Parathyroid adenoma (tissue), 2 donors: ENCODE measurements around the gene ELP4.

Experiments
- H2AFZ ChIP-seq: fragments of 300-600 bp; sonication (generic); one replicate; pipeline ENCODE4 v1.7.0; 2017; ENCODE audit warnings: antibody characterized with exemption, mild to moderate bottlenecking
- H3K27ac ChIP-seq: fragments of 300-600 bp; sonication (generic); one replicate; pipeline ENCODE4 v1.7.0; 2017
- H3K27me3 ChIP-seq: fragments of 300-600 bp; sonication (generic); one replicate; pipeline ENCODE4 v1.7.0; 2017; ENCODE audit warnings: low read length; ENCODE audit not compliant: control insufficient read depth, insufficient read depth
- H3K36me3 ChIP-seq: fragments of 300-600 bp; sonication (generic); one replicate; pipeline ENCODE4 v1.7.0; 2017; ENCODE audit warnings: low read length; ENCODE audit not compliant: control insufficient read depth, insufficient read depth
- H3K4me1 ChIP-seq: fragments of 300-600 bp; sonication (generic); one replicate; pipeline ENCODE4 v1.7.0; 2017; ENCODE audit warnings: control low read depth
- H3K4me2 ChIP-seq: fragments of 300-600 bp; sonication (generic); one replicate; pipeline ENCODE4 v1.7.0; 2017; ENCODE audit warnings: low read length
- H3K4me3 ChIP-seq: fragments of 300-600 bp; sonication (generic); one replicate; pipeline ENCODE4 v1.7.0; 2017; ENCODE audit warnings: low read depth, low read length
- H3K79me2 ChIP-seq: fragments of 300-600 bp; sonication (generic); one replicate; pipeline ENCODE4 v1.7.0; 2017; ENCODE audit warnings: control low read depth
- H3K9ac ChIP-seq: fragments of 300-600 bp; sonication (generic); one replicate; pipeline ENCODE4 v1.7.0; 2017; ENCODE audit warnings: mild to moderate bottlenecking
- H3K9me3 ChIP-seq: fragments of 300-600 bp; sonication (generic); one replicate; pipeline ENCODE4 v1.7.0; 2017; ENCODE audit warnings: low read length; ENCODE audit not compliant: control insufficient read depth
- TF ChIP-seq, protein P1 (sequence below): fragments of 300-600 bp; sonication (generic); IDR thresholded peaks from one replicate; pipeline ENCODE4 v1.7.0; 2017; ENCODE audit warnings: antibody characterized with exemption, mild to moderate bottlenecking
- donor health status: primary hyperparathyroidism.

The ELP4 gene

GRCh38 chr11:31804312-31805036, 294.9 kb downstream of the ELP4 start:
- Histone ChIP-seq H3K4me3 (no peak overlapping the region), H3K27me3 (peaks cover 12% of the 10 kb centered on the region), H3K9ac (no peak overlapping the region), H3K79me2 (no peaks in the 10 kb centered on the region), H2AFZ (no peak overlapping the region), H3K9me3 (no peaks in the 10 kb centered on the region), H3K36me3 (no peaks in the 10 kb centered on the region), H3K27ac (no peak overlapping the region), H3K4me2 (no peak overlapping the region), H3K4me1 (no peaks in the 10 kb centered on the region)
- TF ChIP-seq, protein P1, sequence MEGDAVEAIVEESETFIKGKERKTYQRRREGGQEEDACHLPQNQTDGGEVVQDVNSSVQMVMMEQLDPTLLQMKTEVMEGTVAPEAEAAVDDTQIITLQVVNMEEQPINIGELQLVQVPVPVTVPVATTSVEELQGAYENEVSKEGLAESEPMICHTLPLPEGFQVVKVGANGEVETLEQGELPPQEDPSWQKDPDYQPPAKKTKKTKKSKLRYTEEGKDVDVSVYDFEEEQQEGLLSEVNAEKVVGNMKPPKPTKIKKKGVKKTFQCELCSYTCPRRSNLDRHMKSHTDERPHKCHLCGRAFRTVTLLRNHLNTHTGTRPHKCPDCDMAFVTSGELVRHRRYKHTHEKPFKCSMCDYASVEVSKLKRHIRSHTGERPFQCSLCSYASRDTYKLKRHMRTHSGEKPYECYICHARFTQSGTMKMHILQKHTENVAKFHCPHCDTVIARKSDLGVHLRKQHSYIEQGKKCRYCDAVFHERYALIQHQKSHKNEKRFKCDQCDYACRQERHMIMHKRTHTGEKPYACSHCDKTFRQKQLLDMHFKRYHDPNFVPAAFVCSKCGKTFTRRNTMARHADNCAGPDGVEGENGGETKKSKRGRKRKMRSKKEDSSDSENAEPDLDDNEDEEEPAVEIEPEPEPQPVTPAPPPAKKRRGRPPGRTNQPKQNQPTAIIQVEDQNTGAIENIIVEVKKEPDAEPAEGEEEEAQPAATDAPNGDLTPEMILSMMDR: no peak

GRCh38 chr11:31805037-31805628, 295.6 kb downstream of the ELP4 start:
- Histone ChIP-seq H3K9me3 (no peaks in the 10 kb centered on the region), H3K27me3 (peaks cover 12% of the 10 kb centered on the region), H3K79me2 (no peaks in the 10 kb centered on the region), H3K4me1 (no peaks in the 10 kb centered on the region), H3K4me3 (no peak overlapping the region), H3K9ac (no peak overlapping the region), H2AFZ (no peak overlapping the region), H3K36me3 (no peaks in the 10 kb centered on the region), H3K4me2 (no peak overlapping the region), H3K27ac (no peak overlapping the region)
- TF ChIP-seq, protein P1: no peak

DNA sequence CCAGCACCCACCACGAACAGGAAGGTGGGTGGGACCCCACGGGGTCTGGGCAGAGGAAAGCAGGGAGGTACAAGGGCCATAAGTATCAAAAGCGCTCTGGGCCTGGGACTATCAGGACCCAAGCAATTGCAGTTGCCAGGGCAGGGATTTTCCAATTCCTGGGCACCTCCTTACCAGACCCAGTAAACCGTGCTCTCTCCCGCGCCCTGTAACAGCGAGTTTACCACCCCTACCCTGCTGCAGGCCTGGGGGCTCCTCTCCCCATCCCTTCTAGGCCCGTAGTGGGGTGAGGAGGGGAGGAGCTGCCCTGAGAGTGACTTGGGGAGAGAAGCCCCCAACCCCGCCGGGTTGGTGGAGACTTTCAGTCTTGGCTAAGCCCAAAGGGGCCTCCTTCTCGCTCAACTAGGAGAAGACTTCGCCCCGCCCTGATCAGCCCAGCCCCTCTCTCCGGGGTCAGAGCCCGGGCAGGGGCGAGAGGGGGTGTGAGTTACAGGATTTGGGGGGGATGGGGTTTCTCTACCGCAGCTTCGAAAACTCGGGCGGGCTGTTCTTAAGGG, 296.1 kb downstream of the ELP4 start:
- no peak overlapping the region for H2AFZ ChIP-seq
- TF ChIP-seq, protein P1: no peak
- no peaks in the 10 kb centered on the region for H3K4me1 ChIP-seq
- H3K9ac ChIP-seq: no peak overlapping the region
- H3K9me3 ChIP-seq: no peaks in the 10 kb centered on the region
- no peak overlapping the region for H3K4me3 ChIP-seq
- peaks cover 13% of the 10 kb centered on the region for H3K27me3 ChIP-seq
- no peak overlapping the region for H3K4me2 ChIP-seq
- H3K36me3 ChIP-seq: no peaks in the 10 kb centered on the region
- no peak overlapping the region for H3K27ac ChIP-seq
- H3K79me2 ChIP-seq: no peaks in the 10 kb centered on the region

GRCh38 chr11:31806186-31806927, 296.8 kb downstream of the ELP4 start:
- no peaks in the 10 kb centered on the region for H3K4me1 ChIP-seq
- no peak overlapping the region for H3K4me3 ChIP-seq
- no peak overlapping the region for H3K27ac ChIP-seq
- H2AFZ ChIP-seq: no peak overlapping the region
- H3K4me2 ChIP-seq: no peak overlapping the region
- no peaks in the 10 kb centered on the region for H3K9me3 ChIP-seq
- H3K36me3 ChIP-seq: no peaks in the 10 kb centered on the region
- TF ChIP-seq, protein P1: no peak
- H3K27me3 ChIP-seq: peaks cover 7% of the 10 kb centered on the region
- H3K79me2 ChIP-seq: no peaks in the 10 kb centered on the region
- H3K9ac ChIP-seq: no peak overlapping the region
